Panc1 (cell line): Measurements from ENCODE around the gene TMEM134. TPM values are rescaled to one million over a fixed set of nuclear protein-coding genes. Genes with fewer than 3 reads are reported as not detected.

ENCODE experiments used
- ATAC-seq: fragments of 200-7000 bp; cut with Tn5 transposase; 2 replicates; pipeline ENCODE4 v1.9.1; 2020; ENCODE audit warnings: mild to moderate bottlenecking, moderate library complexity
- BruUV-seq: library from RNA; stranded (reverse); fragments of 400-500 nt; replicated peaks from 2 replicates; lab custom pipeline; 2021; lab: Mats Ljungman, UMichigan
- CTCF ChIA-PET: fragments of 300-600 bp; sonication (Branson Sonifier 250); formaldehyde crosslinking; loops from one replicate; lab custom pipeline; 2022; ENCODE audit warnings: antibody characterized with exemption; lab: Charles Lee
- POLR2A ChIA-PET: fragments of 300-600 bp; sonication (Branson Sonifier 250); formaldehyde crosslinking; loops from one replicate; lab custom pipeline; 2022; ENCODE audit warnings: antibody characterized with exemption; lab: Charles Lee
- DNase-seq: peaks from one replicate; pipeline ENCODE4 v3.0.0-alpha.2; 2010; ENCODE audit warnings: low read depth, low spot score
- H3K27ac ChIP-seq: 2 replicates; pipeline ENCODE4 v1.5.1; 2011; ENCODE audit warnings: mild to moderate bottlenecking, low read length, inconsistent platforms
- H3K27me3 ChIP-seq: fragments of 200-500 bp; sonication (Bioruptor generic); 2 replicates; pipeline ENCODE4 v1.6.0; 2014; ENCODE audit warnings: low read length, inconsistent platforms; ENCODE audit not compliant: control insufficient read depth, insufficient read depth
- H3K36me3 ChIP-seq: fragments of 200-500 bp; sonication (Bioruptor generic); 2 replicates; pipeline ENCODE4 v1.5.1; 2014; ENCODE audit warnings: inconsistent platforms, mild to moderate bottlenecking, low read length, moderate library complexity; ENCODE audit not compliant: control insufficient read depth, insufficient read depth
- H3K4me1 ChIP-seq: 2 replicates; pipeline ENCODE4 v1.5.1; 2011; ENCODE audit warnings: inconsistent platforms, mild to moderate bottlenecking, low read length, moderate library complexity; ENCODE audit not compliant: control insufficient read depth, insufficient read depth
- H3K4me3 ChIP-seq, 2 experiments: 2 replicates each; pipeline ENCODE4 v1.5.1; 2011 to 2012; ENCODE audit warnings: low read depth in 2 of 2, low read length in 2 of 2, mild to moderate bottlenecking in 2 of 2, inconsistent platforms in 1 of 2, moderate library complexity in 1 of 2
- H3K9me3 ChIP-seq: fragments of 200-500 bp; sonication (Bioruptor generic); 2 replicates; pipeline ENCODE4 v1.5.1; 2014; ENCODE audit warnings: low read depth, mild to moderate bottlenecking, inconsistent platforms, low read length, moderate library complexity; ENCODE audit not compliant: control insufficient read depth, insufficient read depth
- CTCF ChIP-seq: fragments of 450-650 bp; IDR thresholded peaks from 2 replicates; pipeline ENCODE4 v1.5.1; 2017; ENCODE audit warnings: mild to moderate bottlenecking
- POLR2AphosphoS5 ChIP-seq: IDR thresholded peaks from 2 replicates; pipeline ENCODE4 v1.6.1; 2012; ENCODE audit warnings: mild to moderate bottlenecking, low read depth, low read length, moderate library complexity
- SIN3A ChIP-seq: IDR thresholded peaks from 2 replicates; pipeline ENCODE4 v1.6.1; 2012; ENCODE audit warnings: low read depth, mild to moderate bottlenecking, low read length, moderate library complexity, borderline replicate concordance; ENCODE audit not compliant: insufficient read depth
- TCF7L2 ChIP-seq: IDR thresholded peaks from 2 replicates; pipeline ENCODE4 v1.6.1; 2011; ENCODE audit warnings: mild to moderate bottlenecking, low read depth, low read length, inconsistent platforms
- in situ Hi-C: cut with HindIII; loops from 2 replicates; pipeline ENCODE4 v1.10.0; 2016; ENCODE audit warnings: low sequenced_read_pairs, low pct_unique_long_range_greater_than_20kb
- intact Hi-C: fragments of 100-400 bp; cut with micrococcal nuclease; formaldehyde crosslinking; loops from one replicate; pipeline ENCODE4 v1.10.0; 2022; ENCODE audit not compliant: unreplicated experiment
- total RNA-seq: library from RNA; stranded (reverse); gene quantifications from one replicate; pipeline ENCODE4 v1.2.1, GENCODE V29; 2021; ENCODE audit not compliant: unreplicated experiment
- TF ChIP-seq, protein P1 (sequence below), 2 experiments: IDR thresholded peaks; 2 replicates each; pipeline ENCODE4 v1.6.1; 2011 to 2012; ENCODE audit warnings: low read depth in 2 of 2, control low read depth in 1 of 2, low read length in 1 of 2, mild to moderate bottlenecking in 1 of 2, moderate library complexity in 1 of 2; ENCODE audit not compliant: insufficient read depth in 1 of 2

The TMEM134 gene
- total RNA-seq, 1 experiment from 2014 or later = 65.0 TPM

DNA sequence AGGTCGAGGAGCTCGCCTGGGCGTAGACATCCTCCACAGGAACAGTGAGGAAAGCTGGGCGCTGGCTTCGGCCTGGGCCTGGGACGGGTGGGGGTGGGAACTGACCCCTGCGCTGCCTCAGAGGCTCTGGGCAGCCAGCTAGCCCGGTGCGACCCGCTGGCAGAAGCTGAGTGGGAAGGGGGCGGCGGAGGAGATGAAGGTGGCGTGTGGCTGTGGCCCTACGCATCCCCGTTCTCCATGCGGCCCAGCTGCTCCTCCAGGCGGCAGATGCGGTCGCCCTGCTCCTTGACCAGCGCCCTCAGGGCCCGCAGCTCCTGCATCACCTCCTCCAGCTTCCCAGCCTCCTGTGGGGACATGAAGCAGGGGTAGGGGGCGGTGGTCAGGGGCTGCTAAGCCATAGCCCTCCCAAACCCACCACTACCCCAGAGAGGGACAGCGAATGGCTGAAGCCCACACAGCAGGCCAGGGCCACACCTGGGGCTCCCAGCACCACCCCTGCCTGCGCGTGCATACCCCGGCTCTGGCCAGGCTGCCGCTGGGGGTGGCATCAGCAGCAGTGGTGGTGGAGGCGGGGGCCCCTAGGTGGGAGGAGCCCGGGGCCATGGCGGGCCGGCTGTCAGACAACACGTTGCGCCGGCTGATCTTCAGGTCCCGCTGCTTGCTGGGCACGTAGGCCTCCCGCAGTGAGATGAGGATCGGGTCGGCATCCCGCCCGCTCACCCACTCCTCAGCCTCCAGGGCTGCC, 30.7 kb downstream of the TMEM134 start:
- Histone ChIP-seq H3K4me1 (peaks cover 76% of the 10 kb centered on the region), H3K9me3 (no peaks in the 10 kb centered on the region), H3K36me3 (peaks cover 2% of the 10 kb centered on the region; the same call in 1 of the 2 replicates), H3K27me3 (no peaks in the 10 kb centered on the region), H3K4me3 (no peak overlapping the region), H3K27ac (peak overlapping the region; percentile 79)
- BruUV-seq = TSS peak; percentile 58
- ChIA-PET POLR2A (no interaction called here), CTCF (interaction anchor here (0.6 to 0.9 kb wide), 5 partner anchors 13 to 68 kb away, joined by 3 read pairs; no protein-coding TSS in a partner anchor)
- DNase-seq (no peak), ATAC-seq (peak; percentile 36)
- TF ChIP-seq SIN3A = 0 out of 2 replicates have a peak, but pooled peaks have one; percentile 23
- TF ChIP-seq, protein P1, sequence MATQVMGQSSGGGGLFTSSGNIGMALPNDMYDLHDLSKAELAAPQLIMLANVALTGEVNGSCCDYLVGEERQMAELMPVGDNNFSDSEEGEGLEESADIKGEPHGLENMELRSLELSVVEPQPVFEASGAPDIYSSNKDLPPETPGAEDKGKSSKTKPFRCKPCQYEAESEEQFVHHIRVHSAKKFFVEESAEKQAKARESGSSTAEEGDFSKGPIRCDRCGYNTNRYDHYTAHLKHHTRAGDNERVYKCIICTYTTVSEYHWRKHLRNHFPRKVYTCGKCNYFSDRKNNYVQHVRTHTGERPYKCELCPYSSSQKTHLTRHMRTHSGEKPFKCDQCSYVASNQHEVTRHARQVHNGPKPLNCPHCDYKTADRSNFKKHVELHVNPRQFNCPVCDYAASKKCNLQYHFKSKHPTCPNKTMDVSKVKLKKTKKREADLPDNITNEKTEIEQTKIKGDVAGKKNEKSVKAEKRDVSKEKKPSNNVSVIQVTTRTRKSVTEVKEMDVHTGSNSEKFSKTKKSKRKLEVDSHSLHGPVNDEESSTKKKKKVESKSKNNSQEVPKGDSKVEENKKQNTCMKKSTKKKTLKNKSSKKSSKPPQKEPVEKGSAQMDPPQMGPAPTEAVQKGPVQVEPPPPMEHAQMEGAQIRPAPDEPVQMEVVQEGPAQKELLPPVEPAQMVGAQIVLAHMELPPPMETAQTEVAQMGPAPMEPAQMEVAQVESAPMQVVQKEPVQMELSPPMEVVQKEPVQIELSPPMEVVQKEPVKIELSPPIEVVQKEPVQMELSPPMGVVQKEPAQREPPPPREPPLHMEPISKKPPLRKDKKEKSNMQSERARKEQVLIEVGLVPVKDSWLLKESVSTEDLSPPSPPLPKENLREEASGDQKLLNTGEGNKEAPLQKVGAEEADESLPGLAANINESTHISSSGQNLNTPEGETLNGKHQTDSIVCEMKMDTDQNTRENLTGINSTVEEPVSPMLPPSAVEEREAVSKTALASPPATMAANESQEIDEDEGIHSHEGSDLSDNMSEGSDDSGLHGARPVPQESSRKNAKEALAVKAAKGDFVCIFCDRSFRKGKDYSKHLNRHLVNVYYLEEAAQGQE (IDR thresholded peaks at IDR 0.05; ENCODE audit: insufficient read depth in 1 of 2, low read depth in 2 of 2, low read length in 1 of 2) = no peak
- TF ChIP-seq POLR2AphosphoS5 = peak; percentile 68; the same call in 1 of the 2 replicates
- in situ Hi-C loops = no loop called here
- intact Hi-C loops = no loop called here

DNA sequence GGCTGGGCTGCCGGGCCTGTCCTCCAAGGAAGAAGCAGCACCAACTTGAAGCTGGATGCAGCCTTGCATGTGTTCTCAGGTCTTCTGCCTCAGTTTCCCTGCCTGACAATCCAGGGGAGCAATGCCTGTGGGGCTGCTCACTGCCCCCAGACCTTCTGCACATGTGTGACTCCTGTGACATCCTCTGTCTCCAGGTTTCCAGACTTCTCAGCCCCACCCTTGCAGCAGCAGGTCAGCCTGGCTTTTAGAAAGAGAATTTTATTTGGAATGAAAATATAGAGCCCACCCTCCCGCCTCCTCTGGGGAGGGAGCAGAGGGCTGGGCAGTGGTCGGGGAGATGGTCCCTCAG, 31.3 kb downstream of the TMEM134 start:
- Histone ChIP-seq H3K9me3 (no peaks in the 10 kb centered on the region), H3K27me3 (no peaks in the 10 kb centered on the region), H3K4me3 (no peak overlapping the region), H3K27ac (peak overlapping the region; percentile 25; the same call in 1 of the 2 replicates), H3K36me3 (peaks cover 2% of the 10 kb centered on the region; the same call in 1 of the 2 replicates), H3K4me1 (peaks cover 78% of the 10 kb centered on the region)
- POLR2A ChIA-PET = no interaction called here
- in situ Hi-C loops = no loop called here
- no peak for TF ChIP-seq POLR2AphosphoS5
- no peak for TF ChIP-seq SIN3A
- no peak for TF ChIP-seq TCF7L2
- TF ChIP-seq, protein P1 (IDR thresholded peaks at IDR 0.05; ENCODE audit: insufficient read depth in 1 of 2, low read depth in 2 of 2, low read length in 1 of 2) = no peak
- no peak for TF ChIP-seq CTCF
- CTCF ChIA-PET = interaction anchor here (0.5 to 0.6 kb wide), 3 partner anchors 31 to 69 kb away, joined by 3 to 5 read pairs (median 3); no protein-coding TSS in a partner anchor
- DNase-seq (no peak), ATAC-seq (no peak)
- BruUV-seq = no TSS peak
- intact Hi-C loops = no loop called here
